Osteocyte (in vitro differentiated cells): ENCODE data around the gene CCT4. TPM values are rescaled to one million over a fixed set of nuclear protein-coding genes. Genes with fewer than 3 reads are reported as not detected.

ENCODE experiments used
- DNase-seq: peaks from one replicate; pipeline ENCODE4 v3.0.0; 2021; ENCODE audit warnings: mixed read lengths; ENCODE audit not compliant: unreplicated experiment; ENCODE audit errors: extremely low spot score
- H3K27ac Mint-ChIP-seq: one replicate; pipeline ENCODE4 v1.8.0; 2021; ENCODE audit warnings: mild to moderate bottlenecking, mixed read lengths; ENCODE audit not compliant: unreplicated experiment
- H3K27me3 Mint-ChIP-seq: one replicate; pipeline ENCODE4 v1.8.0; 2021; ENCODE audit warnings: mixed read lengths; ENCODE audit not compliant: unreplicated experiment
- H3K36me3 Mint-ChIP-seq: one replicate; pipeline ENCODE4 v1.8.0; 2021; ENCODE audit warnings: mixed read lengths; ENCODE audit not compliant: unreplicated experiment
- H3K4me1 Mint-ChIP-seq: one replicate; pipeline ENCODE4 v1.8.0; 2021; ENCODE audit warnings: mixed read lengths; ENCODE audit not compliant: unreplicated experiment
- H3K4me3 Mint-ChIP-seq: one replicate; pipeline ENCODE4 v1.8.0; 2021; ENCODE audit warnings: mild to moderate bottlenecking, moderate library complexity, mixed read lengths; ENCODE audit not compliant: unreplicated experiment
- H3K9me3 Mint-ChIP-seq: one replicate; pipeline ENCODE4 v1.8.0; 2021; ENCODE audit warnings: mixed read lengths; ENCODE audit not compliant: unreplicated experiment
- CTCF ChIP-seq: fragments of 200-600 bp; sonication (generic); IDR thresholded peaks from 2 replicates; pipeline ENCODE4 v1.5.0; 2021; ENCODE audit warnings: antibody characterized with exemption, mild to moderate bottlenecking, moderate library complexity
- long read RNA-seq: library from polyadenylated mRNA; unstranded; transcript quantifications from one replicate; pipeline ENCODE4 v2.0.0, GENCODE V29; 2021
- total RNA-seq: library from RNA; stranded (reverse); gene quantifications from 2 replicates; pipeline ENCODE4 v1.2.1, GENCODE V29; 2021

Gene CCT4
- 125 and 130 TPM in 2 replicates for total RNA-seq
- long read RNA-seq, transcript CCT4-201 (14 exons, 2,520 nt), result major isoform, 1,513 of 1,579 reads
- long read RNA-seq, partial matches to known transcripts, result 27 of 1,579 reads
- long read RNA-seq, other reads (novel, unspliced or antisense), result 38 of 1,579 reads

- Mint-ChIP-seq H3K9me3 (no peaks in the 10 kb centered on the region), H3K27me3 (no peaks in the 10 kb centered on the region), H3K36me3 (peaks cover 6% of the 10 kb centered on the region), H3K27ac (peak within 1 kb of the TSS; percentile 98), H3K4me3 (peak within 1 kb of the TSS; percentile 91), H3K4me1 (peaks cover 28% of the 10 kb centered on the region)
- no peak for TF ChIP-seq CTCF
- peak; percentile 96 for DNase-seq
Observed at GRCh38 chr2:61888267-61889055, at the start of gene CCT4. TSS of gene CCT4 (minus strand) at chr2:61888656. CDS start at chr2:61888507, 149 bp downstream.

GRCh38 chr2:61937886-61938285 is 49.4 kb upstream of the CCT4 start:
- no peaks in the 10 kb centered on the region for H3K36me3 Mint-ChIP-seq
- DNase-seq, result no peak
- H3K27ac Mint-ChIP-seq, result no peak overlapping the region
- H3K27me3 Mint-ChIP-seq, result no peaks in the 10 kb centered on the region
- H3K9me3 Mint-ChIP-seq, result no peaks in the 10 kb centered on the region
- no peaks in the 10 kb centered on the region for H3K4me1 Mint-ChIP-seq
- H3K4me3 Mint-ChIP-seq, result no peak overlapping the region
- no peak for TF ChIP-seq CTCF

- Mint-ChIP-seq H3K36me3 (peaks cover 4% of the 10 kb centered on the region), H3K4me1 (no peaks in the 10 kb centered on the region), H3K27ac (no peak overlapping the region), H3K9me3 (peaks cover 5% of the 10 kb centered on the region), H3K4me3 (no peak overlapping the region), H3K27me3 (no peaks in the 10 kb centered on the region)
- peak; percentile 36 for DNase-seq
- no peak for TF ChIP-seq CTCF
Observed at GRCh38 chr2:61937098-61937497, 48.6 kb upstream of the CCT4 start.

- Mint-ChIP-seq H3K27ac (no peak overlapping the region), H3K36me3 (peaks cover 5% of the 10 kb centered on the region), H3K4me3 (no peak overlapping the region), H3K27me3 (no peaks in the 10 kb centered on the region), H3K9me3 (peaks cover 7% of the 10 kb centered on the region), H3K4me1 (peaks cover 9% of the 10 kb centered on the region)
- no peak for DNase-seq
- TF ChIP-seq CTCF, result no peak
Observed at GRCh38 chr2:61928826-61929461, 40.5 kb upstream of the CCT4 start.
